ENCODE data around the gene LRRC74B. TPM values are rescaled to one million over a fixed set of nuclear protein-coding genes. Genes with fewer than 3 reads are reported as not detected.
"Not testable (repeated sequence)": the region's sequence is repeated elsewhere in the genome, so short reads cannot be mapped to it uniquely, and the experiment has no call there.

Gene LRRC74B
- total RNA-seq, 1 donor from 2014 or later = not detected

GRCh38 chr22:21032037-21032867 lies 13.5 kb upstream of the LRRC74B start, which contains the start of gene SLC7A4:
Gene SLC7A4, minus strand, starts transcription at chr22:21032561. Its CDS starts 749 bp downstream, at chr22:21031812.
- DNase-seq (ENCODE audit: low read depth) (no peak), FAIRE-seq (no peak)
- TF ChIP-seq CTCF (IDR thresholded peaks at IDR 0.05; ENCODE audit: insufficient read depth, low read length, severe bottlenecking) = no peak
- peaks cover 2% of the 10 kb centered on the region for H3K27me3 ChIP-seq (ENCODE audit: control insufficient read depth, insufficient read depth, low read length)
- H3K4me3 ChIP-seq (ENCODE audit: low read depth, low read length) = peak within 1 kb of the TSS; percentile 32
- no peaks in the 10 kb centered on the region for H3K36me3 ChIP-seq (ENCODE audit: control insufficient read depth, insufficient read depth, low read length)

GRCh38 chr22:21032868-21033688 lies 12.7 kb upstream of the LRRC74B start:
- DNase-seq (ENCODE audit: low read depth) (no peak), FAIRE-seq (no peak)
- Histone ChIP-seq H3K27me3 (ENCODE audit: control insufficient read depth, insufficient read depth, low read length) (peaks cover 2% of the 10 kb centered on the region), H3K36me3 (ENCODE audit: control insufficient read depth, insufficient read depth, low read length) (no peaks in the 10 kb centered on the region), H3K4me3 (ENCODE audit: low read depth, low read length) (no peak overlapping the region)
- TF ChIP-seq CTCF (IDR thresholded peaks at IDR 0.05; ENCODE audit: insufficient read depth, low read length, severe bottlenecking) = no peak

- Histone ChIP-seq H3K4me3 (ENCODE audit: low read depth, low read length) (no peak overlapping the region), H3K36me3 (ENCODE audit: control insufficient read depth, insufficient read depth, low read length) (no peaks in the 10 kb centered on the region), H3K27me3 (ENCODE audit: control insufficient read depth, insufficient read depth, low read length) (peaks cover 2% of the 10 kb centered on the region)
- DNase-seq (ENCODE audit: low read depth) = no peak
- FAIRE-seq = peak; percentile 36
- no peak for TF ChIP-seq CTCF (IDR thresholded peaks at IDR 0.05; ENCODE audit: insufficient read depth, low read length, severe bottlenecking)
These were observed 11.9 kb upstream of the LRRC74B start for GRCh38 chr22:21033895-21034294.

GRCh38 chr22:21034989-21035388 lies 10.8 kb upstream of the LRRC74B start:
- Histone ChIP-seq H3K27me3 (ENCODE audit: control insufficient read depth, insufficient read depth, low read length) (peaks cover 2% of the 10 kb centered on the region), H3K36me3 (ENCODE audit: control insufficient read depth, insufficient read depth, low read length) (no peaks in the 10 kb centered on the region), H3K4me3 (ENCODE audit: low read depth, low read length) (no peak overlapping the region)
- no peak for TF ChIP-seq CTCF (IDR thresholded peaks at IDR 0.05; ENCODE audit: insufficient read depth, low read length, severe bottlenecking)
- DNase-seq (ENCODE audit: low read depth) (no peak), FAIRE-seq (no peak)

GRCh38 chr22:21038405-21038804 lies 7.3 kb upstream of the LRRC74B start:
- no peak overlapping the region for H3K4me3 ChIP-seq (ENCODE audit: low read depth, low read length)
- DNase-seq (ENCODE audit: low read depth) (no peak), FAIRE-seq (no peak)
- no peaks in the 10 kb centered on the region for H3K36me3 ChIP-seq (ENCODE audit: control insufficient read depth, insufficient read depth, low read length)
- no peak for TF ChIP-seq CTCF (IDR thresholded peaks at IDR 0.05; ENCODE audit: insufficient read depth, low read length, severe bottlenecking)
- H3K27me3 ChIP-seq (ENCODE audit: control insufficient read depth, insufficient read depth, low read length) = no peaks in the 10 kb centered on the region

- not testable (repeated sequence) for FAIRE-seq; H3K4me3 ChIP-seq (ENCODE audit: low read depth, low read length); H3K27me3 ChIP-seq (ENCODE audit: control insufficient read depth, insufficient read depth, low read length); DNase-seq (ENCODE audit: low read depth); H3K36me3 ChIP-seq (ENCODE audit: control insufficient read depth, insufficient read depth, low read length)
These were observed 6.6 kb upstream of the LRRC74B start for GRCh38 chr22:21039158-21039557.

Data from bronchial epithelial cell (primary cell).